Upper lobe of left lung (tissue), 6 donors: ENCODE measurements around the gene MVD. TPM values are rescaled to one million over a fixed set of nuclear protein-coding genes. Genes with fewer than 3 reads are reported as not detected.
A peak's percentile ranks its signal among the peaks of the same experiment; 100 is the strongest.

ENCODE experiments used
- ATAC-seq, 2 donors: fragments of 200-7000 bp; cut with Tn5 transposase; one replicate each; pipeline ENCODE4 v1.9.1; 2022; ENCODE audit warnings: mild to moderate bottlenecking in 2 of 2, moderate library complexity in 2 of 2; ENCODE audit not compliant: low FRiP score in 2 of 2
- DNase-seq, 2 donors: peaks; one replicate each; pipeline ENCODE4 v3.0.0-alpha.2; 2019 to 2020
- H3K27ac ChIP-seq, 4 donors: fragments of 200-600 bp; sonication (generic); one replicate each; pipeline ENCODE4 v1.5.1; 2016 to 2019
- H3K27me3 ChIP-seq, 4 donors: fragments of 200-600 bp; sonication (generic); one replicate each; pipeline ENCODE4 v1.5.1; 2017 to 2019
- H3K36me3 ChIP-seq, 4 donors: fragments of 200-600 bp; sonication (generic); one replicate each; pipeline ENCODE4 v1.5.1; 2016 to 2019
- H3K4me1 ChIP-seq, 4 donors: fragments of 200-600 bp; sonication (generic); one replicate each; pipeline ENCODE4 v1.5.1; 2018 to 2019
- H3K4me3 ChIP-seq, 4 donors: fragments of 200-600 bp; sonication (generic); one replicate each; pipeline ENCODE4 v1.5.1; 2017 to 2019; ENCODE audit warnings: mild to moderate bottlenecking in 2 of 4, moderate library complexity in 1 of 4
- H3K9me3 ChIP-seq, 4 donors: fragments of 200-600 bp; sonication (generic); one replicate each; pipeline ENCODE4 v1.5.1; 2018 to 2019
- CTCF ChIP-seq, 6 experiments: fragments of 450-650 bp in 4 of 6; fragments of 200-600 bp in 2 of 6; sonication (generic) in 2 of 6; IDR thresholded peaks; one replicate each; pipeline ENCODE4 v1.5.1; 2016 to 2019; ENCODE audit warnings: antibody characterized with exemption in 6 of 6
- EP300 ChIP-seq, 4 donors: sonication (generic); formaldehyde crosslinking; IDR thresholded peaks; one replicate each; pipeline ENCODE4 v1.5.1; 2017; ENCODE audit warnings: antibody characterized with exemption in 4 of 4, control low read depth in 2 of 4
- POLR2A ChIP-seq, 4 donors: fragments of 450-650 bp; IDR thresholded peaks; one replicate each; pipeline ENCODE4 v1.5.1; 2016 to 2017; ENCODE audit warnings: antibody characterized with exemption in 4 of 4, mild to moderate bottlenecking in 2 of 4
- POLR2AphosphoS5 ChIP-seq, 2 donors: sonication (generic); formaldehyde crosslinking; IDR thresholded peaks; one replicate each; pipeline ENCODE4 v1.5.1; 2017; ENCODE audit warnings: antibody characterized with exemption in 2 of 2
- WGBS, 2 donors: methylation state at CpG; one replicate each; pipeline ENCODE4 v1.1.5; 2017 to 2018; 5-methylcytosine and 5-hydroxymethylcytosine counted together
- total RNA-seq, 6 donors: library from RNA; depleted of rRNA in 4 of 6; stranded (reverse); fragments of >200 nt in 4 of 6; gene quantifications; one replicate each; pipeline versions ENCODE4 v1.1.0 to v1.2.1, GENCODE V29; 2016 to 2021
- donor health status: DM: no; HTN: no; CAD: no; lungs with moderate emphysema.
- donor health status: DM: no; HTN: yes; CAD: no; lungs with severe emphysema.

The MVD gene
- total RNA-seq, 6 donors from 2014 or later, result 38.1 to 114 (median 90.5) TPM

GRCh38 chr16:88643644-88643932 lies 19.3 kb downstream of the MVD start:
- Histone ChIP-seq H3K9me3 (no peaks in the 10 kb centered on the region), H3K27me3 (peaks cover 0 to 14% (median 7%) of the 10 kb centered on the region in 4 donors), H3K4me3 (no peak overlapping the region), H3K4me1 (peaks cover 0 to 29% (median 13%) of the 10 kb centered on the region in 4 donors), H3K27ac (no peak overlapping the region), H3K36me3 (peaks cover 0 to 30% (median 15%) of the 10 kb centered on the region in 4 donors)
- TF ChIP-seq EP300 (IDR thresholded peaks at IDR 0.05) (no peak), POLR2A (IDR thresholded peaks at IDR 0.05) (no peak)
- ATAC-seq (no peak), DNase-seq (no peak)
- 83 to 90% methylated on average over 6 of the region's 9 CpGs for WGBS, 2 donors

GRCh38 chr16:88642881-88643643 lies 19.8 kb downstream of the MVD start:
- H3K27ac ChIP-seq, result no peak overlapping the region
- H3K4me1 ChIP-seq, result peaks cover 0 to 29% (median 14%) of the 10 kb centered on the region in 4 donors
- H3K36me3 ChIP-seq, result peaks cover 0 to 30% (median 15%) of the 10 kb centered on the region in 4 donors
- H3K27me3 ChIP-seq, result peaks cover 0 to 18% (median 9%) of the 10 kb centered on the region in 4 donors
- DNase-seq (peak in 1 of 2 donors; percentile 87), ATAC-seq (no peak)
- H3K4me3 ChIP-seq, result no peak overlapping the region
- 81 to 93% methylated on average over 11 to 50 of the region's 58 CpGs for WGBS, 2 donors
- TF ChIP-seq EP300 (IDR thresholded peaks at IDR 0.05), result no peak
- no peak for TF ChIP-seq CTCF (IDR thresholded peaks at IDR 0.05)
- no peak for TF ChIP-seq POLR2AphosphoS5 (IDR thresholded peaks at IDR 0.05)
- TF ChIP-seq POLR2A (IDR thresholded peaks at IDR 0.05), result no peak
- H3K9me3 ChIP-seq, result no peaks in the 10 kb centered on the region

GRCh38 chr16:88640498-88641247 lies 22.2 kb downstream of the MVD start:
- H3K9me3 ChIP-seq, result no peaks in the 10 kb centered on the region
- peak in 1 of 2 donors; percentile 38 for DNase-seq

GRCh38 chr16:88640039-88640495 lies 22.8 kb downstream of the MVD start:
- Histone ChIP-seq H3K36me3 (peaks cover 0 to 16% (median 9%) of the 10 kb centered on the region in 4 donors), H3K27ac (no peak overlapping the region), H3K27me3 (peaks cover 0 to 18% (median 9%) of the 10 kb centered on the region in 4 donors), H3K4me1 (peaks cover under 1 to 22% (median 17%) of the 10 kb centered on the region in 4 donors), H3K4me3 (no peak overlapping the region), H3K9me3 (no peaks in the 10 kb centered on the region)
- DNase-seq, result peak in 1 of 2 donors; percentile 5
- WGBS, 2 donors, result 46 to 52% methylated on average over 7 to 9 of the region's 13 CpGs
- TF ChIP-seq POLR2AphosphoS5 (IDR thresholded peaks at IDR 0.05), result no peak
- TF ChIP-seq CTCF (IDR thresholded peaks at IDR 0.05), result no peak
- ATAC-seq, result no peak

More at GRCh38 chr16:88640498-88641247, 22.2 kb downstream of the MVD start:
- H3K4me3 ChIP-seq, result no peak overlapping the region
- 58 to 68% methylated on average over 9 to 16 of the region's 17 CpGs for WGBS, 2 donors
- peaks cover 0 to 18% (median 9%) of the 10 kb centered on the region in 4 donors for H3K27me3 ChIP-seq
- no peak for TF ChIP-seq POLR2A (IDR thresholded peaks at IDR 0.05)
- TF ChIP-seq POLR2AphosphoS5 (IDR thresholded peaks at IDR 0.05), result no peak
- TF ChIP-seq EP300 (IDR thresholded peaks at IDR 0.05), result no peak
- TF ChIP-seq CTCF (IDR thresholded peaks at IDR 0.05), result no peak
- no peak for ATAC-seq
- H3K36me3 ChIP-seq, result peaks cover 0 to 18% (median 9%) of the 10 kb centered on the region in 4 donors
- peaks cover 0 to 18% (median 12%) of the 10 kb centered on the region in 4 donors for H3K4me1 ChIP-seq
- H3K27ac ChIP-seq, result no peak overlapping the region
